Activated T-helper 1 cell treated with anti-CD3 and anti-CD28 coated beads, Interleukin-12 subunit alpha, Interleukin-12 subunit beta, Interleukin-2, Interleukin-4 antibody, amounts not matched to agents 30 ng/mL and 10 ng/mL and 1 ng/mL, durations not matched to agents 14 hours and 24 hours and 36 hours (primary cell): ENCODE data around the gene DEPDC5. TPM values are rescaled to one million over a fixed set of nuclear protein-coding genes. Genes with fewer than 3 reads are reported as not detected.

Source experiments
- DNase-seq: peaks from one replicate; pipeline ENCODE4 v3.0.0; 2021; ENCODE audit warnings: low spot score
- H3K27ac Mint-ChIP-seq: one replicate; pipeline ENCODE4 v1.8.0; 2021; ENCODE audit warnings: mild to moderate bottlenecking, mixed read lengths
- H3K27me3 Mint-ChIP-seq: one replicate; pipeline ENCODE4 v1.8.0; 2022; ENCODE audit warnings: mild to moderate bottlenecking, moderate library complexity, mixed read lengths; ENCODE audit not compliant: insufficient read depth
- H3K36me3 Mint-ChIP-seq: one replicate; pipeline ENCODE4 v1.8.0; 2021; ENCODE audit warnings: low read depth, mixed read lengths
- H3K4me1 Mint-ChIP-seq: one replicate; pipeline ENCODE4 v1.8.0; 2021; ENCODE audit warnings: low read depth, mixed read lengths
- H3K4me3 Mint-ChIP-seq: one replicate; pipeline ENCODE4 v1.8.0; 2021; ENCODE audit warnings: mild to moderate bottlenecking, moderate library complexity, mixed read lengths
- H3K9me3 Mint-ChIP-seq: one replicate; pipeline ENCODE4 v1.8.0; 2021; ENCODE audit warnings: mixed read lengths
- intact Hi-C: fragments of 100-400 bp; cut with micrococcal nuclease; formaldehyde crosslinking; loops from one replicate; pipeline ENCODE4 v1.15.1; 2024
- total RNA-seq: library from RNA; stranded (reverse); gene quantifications from 2 replicates; pipeline ENCODE4 v1.2.3, GENCODE V29; 2022

DEPDC5 gene
- total RNA-seq, 1 donor from 2014 or later: 42.6 TPM

DNA sequence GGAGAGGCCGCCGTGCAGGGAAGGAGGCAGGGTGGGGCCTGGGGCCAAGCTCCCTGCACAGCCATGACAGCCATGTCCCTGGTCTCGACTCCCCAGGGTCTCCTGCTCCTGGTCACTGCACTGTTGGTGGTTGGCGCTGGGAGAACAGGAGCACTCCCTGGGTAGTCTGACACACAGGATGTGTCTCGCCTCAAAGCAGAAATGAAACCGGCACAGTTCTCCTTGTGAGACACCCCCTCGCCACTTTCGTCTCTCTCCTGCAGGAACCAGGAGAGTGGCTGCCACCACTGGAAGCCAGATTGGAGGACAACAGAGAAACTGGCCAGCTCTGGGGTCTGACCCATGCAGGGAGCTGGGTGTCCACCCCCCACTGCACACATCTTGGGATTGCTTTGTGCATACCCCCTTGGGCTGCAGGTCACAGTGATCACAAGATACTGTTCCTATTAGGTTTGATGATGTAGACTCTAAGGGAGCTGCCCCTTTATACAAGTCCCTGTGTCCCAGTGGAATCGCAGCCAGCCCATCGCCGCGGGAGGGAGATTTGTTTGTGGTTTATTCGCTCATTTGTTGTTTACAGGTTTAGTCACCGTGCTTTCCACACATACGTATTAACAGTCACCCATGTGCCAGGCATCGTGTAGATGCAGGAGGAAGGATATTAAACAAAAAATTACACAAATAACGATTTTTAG, 163.6 kb downstream of the DEPDC5 start:
- H3K27ac Mint-ChIP-seq: no peak overlapping the region
- H3K36me3 Mint-ChIP-seq: peaks cover 2% of the 10 kb centered on the region
- H3K27me3 Mint-ChIP-seq: no peaks in the 10 kb centered on the region
- H3K9me3 Mint-ChIP-seq: no peaks in the 10 kb centered on the region
- no peak overlapping the region for H3K4me3 Mint-ChIP-seq
- intact Hi-C loops: no loop called here
- no peak for DNase-seq
- H3K4me1 Mint-ChIP-seq: peaks cover 15% of the 10 kb centered on the region

DNA sequence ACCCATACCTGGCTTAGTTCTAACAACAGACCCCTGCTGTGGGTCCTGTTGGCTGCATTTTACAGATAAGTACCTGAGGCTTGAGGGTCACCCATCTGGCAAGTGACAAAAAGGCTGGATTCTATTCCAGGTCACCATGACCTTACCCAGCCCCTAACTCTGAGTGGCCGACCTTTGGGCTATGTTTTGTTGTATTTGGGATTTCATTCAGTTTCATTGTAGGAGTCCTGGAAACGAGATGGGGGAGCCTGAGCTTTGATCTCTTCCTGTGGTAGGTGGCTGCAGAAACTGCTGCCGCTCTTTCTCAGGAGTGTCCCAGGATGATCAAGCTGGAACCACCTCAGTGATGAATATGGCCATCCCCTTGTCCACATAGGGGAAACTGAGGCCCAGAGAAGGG, 165.9 kb downstream of the DEPDC5 start:
- Mint-ChIP-seq H3K36me3 (peaks cover 2% of the 10 kb centered on the region), H3K4me1 (peaks cover 29% of the 10 kb centered on the region), H3K27ac (no peak overlapping the region), H3K27me3 (no peaks in the 10 kb centered on the region), H3K4me3 (no peak overlapping the region), H3K9me3 (no peaks in the 10 kb centered on the region)
- intact Hi-C loops: no loop called here
- no peak for DNase-seq

DNA sequence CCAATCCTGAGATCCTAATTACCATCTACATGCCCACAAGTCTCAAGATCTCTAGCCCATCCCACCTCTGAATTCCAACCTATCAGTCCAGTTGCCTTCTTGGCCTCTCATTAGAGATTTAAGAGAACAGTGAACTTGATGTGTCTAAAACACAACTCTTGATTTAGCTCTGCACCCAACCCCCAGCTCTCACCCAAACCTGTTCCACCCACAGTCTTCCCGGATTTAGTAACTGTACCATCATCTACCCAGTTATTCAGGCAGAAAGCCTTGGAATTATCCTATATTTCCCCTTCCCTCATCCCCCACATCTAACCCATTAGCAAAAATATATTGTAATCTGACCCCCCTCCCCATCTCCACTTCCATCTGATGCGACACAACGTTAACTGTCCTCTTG, 166.5 kb downstream of the DEPDC5 start:
- H3K27ac Mint-ChIP-seq: no peak overlapping the region

DNA sequence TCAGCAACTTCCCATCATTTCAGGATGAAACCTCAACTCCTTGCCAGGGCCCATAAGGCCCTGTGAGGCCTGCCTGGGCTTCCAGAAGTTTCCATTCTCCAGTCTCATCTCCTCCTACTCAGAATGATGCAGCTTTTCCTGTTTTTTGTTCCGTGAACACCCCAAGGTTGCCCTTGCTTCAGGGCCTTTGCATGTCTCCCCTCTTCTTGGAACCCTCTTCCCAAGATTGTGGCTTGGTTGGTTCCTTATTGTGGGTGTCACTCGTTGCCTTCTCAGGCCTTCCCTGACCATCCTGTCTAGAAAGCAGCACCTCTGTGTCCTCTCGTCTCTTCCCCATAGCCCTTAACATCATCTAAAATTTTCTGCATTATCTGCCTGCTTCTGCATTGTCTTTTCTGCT, 167.3 kb downstream of the DEPDC5 start:
- H3K27me3 Mint-ChIP-seq: no peaks in the 10 kb centered on the region
- intact Hi-C loops: no loop called here
- peaks cover 2% of the 10 kb centered on the region for H3K36me3 Mint-ChIP-seq
- DNase-seq: no peak
- peaks cover 29% of the 10 kb centered on the region for H3K4me1 Mint-ChIP-seq
- no peak overlapping the region for H3K27ac Mint-ChIP-seq
- H3K4me3 Mint-ChIP-seq: no peak overlapping the region
- no peaks in the 10 kb centered on the region for H3K9me3 Mint-ChIP-seq

More for the DNA sequence above, 166.5 kb downstream of the DEPDC5 start:
- Mint-ChIP-seq H3K4me1 (peaks cover 29% of the 10 kb centered on the region), H3K4me3 (no peak overlapping the region), H3K36me3 (peaks cover 2% of the 10 kb centered on the region), H3K9me3 (no peaks in the 10 kb centered on the region), H3K27me3 (no peaks in the 10 kb centered on the region)
- intact Hi-C loops: no loop called here
- no peak for DNase-seq

DNA sequence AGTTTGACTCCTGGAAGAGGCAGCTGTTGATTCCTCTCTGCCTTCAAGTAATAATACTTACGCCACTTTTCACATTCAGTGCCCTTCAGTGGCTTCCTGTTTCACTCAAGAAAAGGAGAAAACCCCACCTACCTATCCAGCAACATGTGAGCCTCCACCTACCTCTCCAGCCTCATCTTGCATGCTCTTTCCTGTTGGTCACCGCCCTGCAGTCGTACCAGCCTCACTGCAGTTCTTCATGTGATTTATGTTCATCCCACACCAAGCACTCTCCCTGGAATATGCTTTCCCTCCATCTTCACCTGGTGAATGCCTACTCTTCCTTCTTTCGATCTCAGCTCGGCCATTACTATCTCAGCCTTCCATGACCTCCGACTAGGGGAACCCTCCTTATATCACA, 168.7 kb downstream of the DEPDC5 start:
- DNase-seq: no peak
- no peak overlapping the region for H3K4me3 Mint-ChIP-seq
- peaks cover 18% of the 10 kb centered on the region for H3K4me1 Mint-ChIP-seq
- H3K36me3 Mint-ChIP-seq: no peaks in the 10 kb centered on the region
- H3K27me3 Mint-ChIP-seq: peaks cover 2% of the 10 kb centered on the region
- H3K27ac Mint-ChIP-seq: no peak overlapping the region
- intact Hi-C loops: no loop called here
- no peaks in the 10 kb centered on the region for H3K9me3 Mint-ChIP-seq

DNA sequence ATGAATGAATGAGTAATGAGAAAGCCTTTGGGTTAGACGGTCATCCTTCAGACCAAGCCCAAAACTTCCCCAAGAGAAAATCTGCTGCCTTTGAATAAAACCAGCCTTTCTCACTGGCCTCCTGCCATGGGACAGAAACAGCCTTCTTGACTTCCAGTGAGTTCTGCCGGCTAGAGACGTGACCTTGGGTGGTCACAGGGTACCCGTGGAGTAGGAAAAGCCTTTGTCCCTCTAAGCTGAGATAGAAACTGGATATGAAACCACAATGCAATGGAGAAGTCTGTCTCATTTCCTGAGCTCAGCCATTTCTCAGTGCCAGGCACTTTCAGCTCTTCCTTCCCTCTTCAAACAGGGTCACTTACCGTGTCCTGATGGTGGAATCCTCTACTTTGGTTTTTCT, 169.3 kb downstream of the DEPDC5 start:
- Mint-ChIP-seq H3K4me3 (no peak overlapping the region), H3K27me3 (peaks cover 8% of the 10 kb centered on the region), H3K9me3 (no peaks in the 10 kb centered on the region), H3K36me3 (no peaks in the 10 kb centered on the region), H3K27ac (no peak overlapping the region), H3K4me1 (peaks cover 14% of the 10 kb centered on the region)
- no peak for DNase-seq
- intact Hi-C loops: no loop called here

DNA sequence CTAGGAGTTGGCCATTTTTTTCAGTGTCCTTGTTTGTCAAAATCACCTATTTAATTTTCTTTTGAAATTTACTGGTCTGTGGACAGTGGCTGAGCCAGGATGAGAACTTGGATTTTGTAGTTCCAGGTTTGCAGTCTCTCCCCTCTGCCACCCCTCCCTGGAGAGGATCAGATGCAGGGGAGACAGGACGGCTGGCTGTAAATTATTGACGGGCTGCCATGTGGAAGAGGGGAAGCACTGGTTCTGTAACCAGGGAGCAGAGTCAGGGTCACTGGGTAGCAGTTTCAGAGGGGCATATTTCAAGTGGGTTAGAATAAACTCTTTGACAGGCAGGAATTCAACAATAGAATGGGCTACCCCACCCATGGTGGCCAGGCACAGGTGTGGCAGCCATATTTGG, 169.9 kb downstream of the DEPDC5 start:
- no peak overlapping the region for H3K27ac Mint-ChIP-seq
- peaks cover 8% of the 10 kb centered on the region for H3K27me3 Mint-ChIP-seq
- DNase-seq: no peak
- intact Hi-C loops: no loop called here
- H3K36me3 Mint-ChIP-seq: no peaks in the 10 kb centered on the region
- H3K4me1 Mint-ChIP-seq: peaks cover 14% of the 10 kb centered on the region
- H3K9me3 Mint-ChIP-seq: no peaks in the 10 kb centered on the region
- no peak overlapping the region for H3K4me3 Mint-ChIP-seq

DNA sequence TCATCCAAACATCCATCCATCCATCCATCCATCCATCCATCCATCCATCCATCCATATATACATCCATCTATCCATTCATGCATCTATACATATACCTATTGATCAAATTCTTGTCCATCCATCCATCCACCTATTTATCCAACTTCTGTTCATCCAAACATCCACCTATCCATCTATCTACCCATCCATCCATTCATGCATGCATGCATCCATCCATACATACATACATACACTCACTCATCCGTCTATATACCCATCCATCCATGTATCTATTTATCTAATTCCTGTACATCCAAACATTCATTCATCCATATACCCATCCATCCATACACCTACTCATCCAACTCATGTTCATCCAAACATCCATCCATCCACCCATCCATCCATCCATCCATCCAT, 171.2 kb downstream of the DEPDC5 start:
- Mint-ChIP-seq H3K27me3 (peaks cover 8% of the 10 kb centered on the region), H3K4me3 (no peak overlapping the region), H3K9me3 (no peaks in the 10 kb centered on the region), H3K27ac (no peak overlapping the region), H3K36me3 (no peaks in the 10 kb centered on the region), H3K4me1 (peaks cover 14% of the 10 kb centered on the region)
- no peak for DNase-seq
- intact Hi-C loops: no loop called here

DNA sequence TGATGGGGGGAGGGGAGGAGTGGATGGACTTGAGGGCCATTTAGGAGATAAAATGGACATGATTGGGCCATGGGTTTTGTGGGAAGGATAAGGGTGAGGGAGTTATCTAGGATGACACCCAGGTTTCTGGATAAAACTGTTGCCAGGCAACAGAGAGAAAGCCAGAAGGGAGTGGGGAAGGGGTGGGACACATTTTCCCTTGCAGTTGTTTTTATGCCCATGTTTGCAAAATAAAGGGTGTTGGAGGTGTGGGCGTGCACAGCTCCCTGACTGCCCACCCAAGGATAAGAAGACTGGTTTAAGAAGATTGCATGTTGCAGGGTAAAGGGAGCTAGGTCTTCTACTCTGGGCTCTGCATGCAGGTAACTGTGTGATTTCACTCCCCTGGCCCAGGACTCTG, 172.2 kb downstream of the DEPDC5 start:
- no peak for DNase-seq
- Mint-ChIP-seq H3K27me3 (peaks cover 8% of the 10 kb centered on the region), H3K4me1 (peaks cover 14% of the 10 kb centered on the region), H3K4me3 (no peak overlapping the region), H3K9me3 (no peaks in the 10 kb centered on the region), H3K36me3 (no peaks in the 10 kb centered on the region), H3K27ac (no peak overlapping the region)
- intact Hi-C loops: no loop called here

DNA sequence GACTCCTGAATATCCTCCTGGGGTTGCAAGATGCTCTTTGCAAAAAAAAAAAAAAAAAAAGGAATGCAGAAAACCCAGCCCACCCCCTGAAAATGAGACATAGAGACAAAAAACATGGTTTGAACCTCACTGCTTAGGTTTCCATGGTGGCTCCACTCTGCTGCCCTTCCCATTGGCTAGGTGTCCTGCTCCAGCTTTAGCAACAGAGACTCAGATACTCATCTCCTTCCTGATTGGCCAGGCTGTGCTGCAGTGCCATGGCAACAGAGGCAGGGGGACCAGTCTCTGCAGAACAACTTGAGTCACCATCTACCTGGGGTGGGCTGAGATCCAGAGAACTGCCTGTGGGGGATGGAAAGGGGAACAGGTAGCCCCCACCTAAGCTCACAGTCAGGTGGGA, 173.2 kb downstream of the DEPDC5 start:
- Mint-ChIP-seq H3K4me3 (no peak overlapping the region), H3K9me3 (no peaks in the 10 kb centered on the region), H3K27ac (no peak overlapping the region), H3K27me3 (peaks cover 15% of the 10 kb centered on the region), H3K36me3 (no peaks in the 10 kb centered on the region), H3K4me1 (peaks cover 14% of the 10 kb centered on the region)
- intact Hi-C loops: no loop called here
- no peak for DNase-seq

DNA sequence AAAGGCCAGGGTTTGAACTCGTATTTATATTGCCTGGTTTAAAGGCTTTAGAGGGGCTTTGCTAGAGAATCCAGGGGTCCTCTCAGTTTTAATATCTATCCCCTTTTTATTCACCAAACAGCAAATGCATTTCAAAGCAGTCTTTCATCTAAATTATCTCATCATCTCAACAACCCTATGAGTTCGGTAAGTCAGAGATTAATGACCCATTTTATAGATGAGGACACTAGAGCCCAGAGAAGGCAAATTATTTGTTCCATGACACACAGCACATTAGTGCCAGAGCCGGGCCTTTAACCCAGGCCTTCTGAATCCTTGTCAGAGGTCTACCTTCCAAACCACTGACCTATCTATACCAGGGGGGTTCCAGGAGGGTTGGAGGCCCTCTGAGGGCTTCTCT, 173.7 kb downstream of the DEPDC5 start:
- H3K4me3 Mint-ChIP-seq: no peak overlapping the region
- no peaks in the 10 kb centered on the region for H3K9me3 Mint-ChIP-seq
- intact Hi-C loops: no loop called here
- H3K27ac Mint-ChIP-seq: no peak overlapping the region
- H3K36me3 Mint-ChIP-seq: no peaks in the 10 kb centered on the region
- peaks cover 12% of the 10 kb centered on the region for H3K4me1 Mint-ChIP-seq
- H3K27me3 Mint-ChIP-seq: peaks cover 15% of the 10 kb centered on the region
- no peak for DNase-seq

DNA sequence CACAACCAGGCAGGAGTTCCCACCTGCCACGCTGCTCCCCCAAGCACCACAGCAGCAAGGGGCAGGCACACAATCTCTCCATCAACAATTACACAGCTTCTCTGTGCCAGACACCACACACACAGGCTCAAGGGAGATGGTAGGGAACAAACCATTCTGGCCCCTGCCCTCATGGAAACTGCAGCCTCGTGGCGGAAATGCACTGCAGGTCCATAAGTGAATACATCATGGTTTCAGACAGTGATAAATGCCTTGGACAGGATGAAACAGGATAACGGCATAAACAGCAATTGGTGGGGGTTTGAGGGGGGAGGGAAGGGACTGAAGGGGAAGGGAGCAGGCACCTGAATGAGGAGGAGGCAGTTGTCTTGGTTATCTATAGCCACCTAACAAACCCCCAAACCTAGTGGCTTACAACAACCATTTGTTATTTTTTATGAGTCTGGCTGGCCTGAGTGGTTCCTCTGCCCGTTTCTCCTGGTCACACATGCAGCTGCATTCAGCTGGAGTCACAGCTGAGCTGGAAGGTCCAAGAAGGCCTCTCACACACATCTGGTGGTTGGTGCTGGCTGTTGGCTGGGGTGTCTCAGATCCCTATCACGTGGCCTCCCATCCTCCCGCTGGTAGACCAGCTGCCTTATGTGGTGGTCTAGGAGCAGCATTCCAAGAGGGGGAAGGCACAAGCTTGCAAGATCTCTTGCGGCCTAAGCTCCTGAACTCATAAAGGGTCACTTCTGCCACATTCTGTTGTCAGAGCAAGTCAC, 175.5 kb downstream of the DEPDC5 start:
- DNase-seq: no peak
- Mint-ChIP-seq H3K27me3 (peaks cover 18% of the 10 kb centered on the region), H3K27ac (no peak overlapping the region), H3K4me1 (no peaks in the 10 kb centered on the region), H3K9me3 (no peaks in the 10 kb centered on the region), H3K4me3 (no peak overlapping the region), H3K36me3 (no peaks in the 10 kb centered on the region)
- intact Hi-C loops: no loop called here

DNA sequence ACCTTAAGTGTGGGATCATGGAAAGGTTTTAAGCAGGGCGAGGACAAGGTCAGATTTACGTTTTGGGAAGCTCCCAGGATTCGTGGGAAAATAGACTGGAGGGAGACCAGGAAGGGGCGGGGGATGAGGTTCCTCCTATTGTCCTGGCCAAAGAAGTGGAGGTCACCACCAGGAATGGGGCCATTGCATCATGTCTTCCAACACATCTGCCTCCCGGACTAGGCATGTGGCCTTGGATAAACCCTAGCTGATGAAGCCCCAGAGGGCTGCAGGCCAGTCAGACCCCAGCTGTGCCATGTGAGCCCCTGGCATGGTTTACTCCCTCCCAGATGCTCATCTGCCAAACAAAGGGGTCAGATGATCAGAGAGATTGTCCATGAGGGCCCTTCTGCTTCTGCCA, 179.0 kb downstream of the DEPDC5 start:
- no peaks in the 10 kb centered on the region for H3K4me1 Mint-ChIP-seq
- H3K27ac Mint-ChIP-seq: no peak overlapping the region
- intact Hi-C loops: no loop called here
- H3K27me3 Mint-ChIP-seq: peaks cover 24% of the 10 kb centered on the region
- no peak overlapping the region for H3K4me3 Mint-ChIP-seq
- no peaks in the 10 kb centered on the region for H3K36me3 Mint-ChIP-seq
- no peaks in the 10 kb centered on the region for H3K9me3 Mint-ChIP-seq
- DNase-seq: no peak
